GM23248 (cell line): Measurements from ENCODE around the gene GLB1L2.

ENCODE experiments used
- EZH2 ChIP-seq: fragments of 200-600 bp; sonication (generic); IDR thresholded peaks from 2 replicates; pipeline ENCODE4 v1.6.1; 2018; ENCODE audit warnings: antibody characterized with exemption, mild to moderate bottlenecking; ENCODE audit not compliant: insufficient read depth, poor library complexity, severe bottlenecking
- EZH2phosphoT487 ChIP-seq: fragments of 200-600 bp; sonication (generic); IDR thresholded peaks from 2 replicates; pipeline ENCODE4 v1.6.1; 2018; ENCODE audit warnings: antibody characterized with exemption, moderate library complexity, mild to moderate bottlenecking, low read depth; ENCODE audit not compliant: insufficient read depth

- no peak for TF ChIP-seq EZH2phosphoT487
- no peak for TF ChIP-seq EZH2
Measured at GRCh38 chr11:134293119-134294113, 38.4 kb upstream of the GLB1L2 start.
